HG03108 (cell line): ENCODE measurements around the gene GCSAM.

Experiments
- ATAC-seq: cut with Tn5 transposase; IDR thresholded peaks from one replicate; pipeline ENCODE4 v1.9.1; 2021; ENCODE audit warnings: moderate library complexity; ENCODE audit not compliant: unreplicated experiment

The GCSAM gene

GRCh38 chr3:112109322-112109721, 23.7 kb downstream of the GCSAM start:
- ATAC-seq = no peak

GRCh38 chr3:112104774-112105173, 28.3 kb downstream of the GCSAM start:
- no peak for ATAC-seq

- ATAC-seq = no peak
Measured at GRCh38 chr3:112101916-112102315, 31.1 kb downstream of the GCSAM start.

- ATAC-seq = no peak
Measured at GRCh38 chr3:112097378-112097777, 35.7 kb downstream of the GCSAM start.

- ATAC-seq = no peak
Measured at GRCh38 chr3:112096176-112096575, 36.9 kb downstream of the GCSAM start.

- ATAC-seq = no peak
Measured at GRCh38 chr3:112095731-112096130, 37.3 kb downstream of the GCSAM start.

GRCh38 chr3:112093180-112093522, 39.9 kb downstream of the GCSAM start:
- ATAC-seq = no peak

GRCh38 chr3:112092496-112093179, 40.4 kb downstream of the GCSAM start:
- ATAC-seq = no peak

GRCh38 chr3:112090887-112091586, 42.0 kb downstream of the GCSAM start:
- ATAC-seq = no peak

- ATAC-seq = no peak
Measured at GRCh38 chr3:112089956-112090886, 42.8 kb downstream of the GCSAM start.

- no peak for ATAC-seq
Measured at GRCh38 chr3:112088944-112089343, 44.1 kb downstream of the GCSAM start.

- ATAC-seq = no peak
Measured at GRCh38 chr3:112087746-112088145, 45.3 kb downstream of the GCSAM start.

GRCh38 chr3:112086875-112087524, 46.0 kb downstream of the GCSAM start:
- ATAC-seq = no peak

GRCh38 chr3:112086076-112086854, 46.8 kb downstream of the GCSAM start, which contains the start of gene C3orf52:
Gene C3orf52, plus strand, starts transcription at chr3:112086389. Its CDS starts 19 bp downstream, at chr3:112086408.
- peak; percentile 71 for ATAC-seq

GRCh38 chr3:112085735-112086075, 47.3 kb downstream of the GCSAM start:
- no peak for ATAC-seq

- ATAC-seq = no peak
Measured at GRCh38 chr3:112084980-112085705, 47.9 kb downstream of the GCSAM start.

- ATAC-seq = no peak
Measured at GRCh38 chr3:112083239-112083638, 49.8 kb downstream of the GCSAM start.

GRCh38 chr3:112078125-112079083, 54.6 kb downstream of the GCSAM start:
- no peak for ATAC-seq
